K562 (cell line): ENCODE data around the gene SLX9. TPM values are rescaled to one million over a fixed set of nuclear protein-coding genes. Genes with fewer than 3 reads are reported as not detected.

Experiments used
- ATAC-seq: fragments of 200-7000 bp; cut with Tn5 transposase; 3 replicates; pipeline ENCODE4 v1.9.1; 2020; ENCODE audit warnings: moderate library complexity
- BruUV-seq: library from RNA; stranded (reverse); fragments of 400-500 nt; replicated peaks from 2 replicates; lab custom pipeline; 2021; lab: Mats Ljungman, UMichigan
- CTCF ChIA-PET: fragments of 300-600 bp; formaldehyde crosslinking; extraction: SDS; loops from one replicate; lab custom pipeline; 2021; ENCODE audit warnings: low intra/inter-chr PET ratio; lab: Yijun Ruan, JAX
- POLR2A ChIA-PET: fragments of 300-600, 350-650 bp; sonication (Branson Sonifier 250); formaldehyde crosslinking; extraction: SDS; loops from one replicate; lab custom pipeline; 2021; ENCODE audit warnings: antibody characterized with exemption, inconsistent platforms; lab: Yijun Ruan, JAX
- DNase-seq, 4 experiments: peaks; one replicate each; pipeline versions ENCODE4 v3.0.0 to v3.0.0-alpha.2; 2011 to 2018; ENCODE audit warnings: low spot score in 3 of 4, mixed read lengths in 3 of 4; ENCODE audit errors: extremely low read depth in 1 of 4
- FAIRE-seq: peaks from 2 replicates; lab custom pipeline; 2011; peaks lifted over from hg19 to GRCh38; lab: Jason Lieb, UNC
- H2AFZ ChIP-seq: 2 replicates; pipeline ENCODE4 v1.6.0; 2011; ENCODE audit warnings: low read depth, low read length, control low read depth, inconsistent platforms
- H3K27ac ChIP-seq: fragments of 200-600 bp; 3 replicates; pipeline ENCODE4 v1.8.0; 2011; ENCODE audit warnings: low read depth, mild to moderate bottlenecking, control low read depth, inconsistent platforms, low read length, moderate library complexity, mixed read lengths; ENCODE audit errors: extremely low read depth
- H3K27me3 ChIP-seq, 2 experiments: fragments of 300-600 bp in 1 of 2; 2 replicates in 1 of 2; 3 replicates in 1 of 2; pipeline versions ENCODE4 v1.6.0 to v1.8.0; 2011; ENCODE audit warnings: inconsistent platforms in 2 of 2, low read length in 2 of 2, mild to moderate bottlenecking in 1 of 2, mixed read lengths in 1 of 2, moderate library complexity in 1 of 2; ENCODE audit not compliant: control insufficient read depth in 2 of 2, insufficient read depth in 2 of 2
- H3K36me3 ChIP-seq: fragments of 300-600 bp; 3 replicates; pipeline ENCODE4 v1.8.0; 2011; ENCODE audit warnings: mild to moderate bottlenecking, low read length, inconsistent platforms; ENCODE audit not compliant: control insufficient read depth, insufficient read depth
- H3K4me1 ChIP-seq, 2 experiments: fragments of 200-600 bp in 1 of 2; replicated peaks in 1 of 2; 2 replicates in 1 of 2; 3 replicates in 1 of 2; pipeline versions ENCODE4 v1.5.1 to v1.8.0; 2011; ENCODE audit warnings: inconsistent platforms in 2 of 2, low read length in 2 of 2, mild to moderate bottlenecking in 1 of 2, mixed read lengths in 1 of 2, moderate library complexity in 1 of 2; ENCODE audit not compliant: control insufficient read depth in 2 of 2, insufficient read depth in 2 of 2
- H3K4me2 ChIP-seq: 2 replicates; pipeline ENCODE4 v1.6.1; 2011; ENCODE audit warnings: low read length, control low read depth, inconsistent platforms, mixed read lengths; ENCODE audit not compliant: insufficient read depth
- H3K4me3 ChIP-seq: fragments of 200-600 bp; sonication (generic), shearing (Covaris generic); 2 replicates; pipeline ENCODE4 v1.5.1; 2016; ENCODE audit warnings: control low read depth, inconsistent platforms
- H3K79me2 ChIP-seq: fragments of 200-600 bp; 3 replicates; pipeline ENCODE4 v1.8.0; 2011; ENCODE audit warnings: low read length, inconsistent platforms; ENCODE audit not compliant: control insufficient read depth, insufficient read depth
- H3K9ac ChIP-seq, 2 experiments: 2 replicates each; pipeline versions ENCODE4 v1.6.0 to v1.6.1; 2011; ENCODE audit warnings: low read depth in 2 of 2, low read length in 2 of 2, control low read depth in 1 of 2, inconsistent platforms in 1 of 2, mild to moderate bottlenecking in 1 of 2, mixed read lengths in 1 of 2; ENCODE audit not compliant: insufficient read depth in 1 of 2
- H3K9me1 ChIP-seq: one replicate; pipeline ENCODE4 v1.6.0; 2011; ENCODE audit warnings: inconsistent platforms, mild to moderate bottlenecking, low read length, moderate library complexity; ENCODE audit not compliant: control insufficient read depth, insufficient read depth
- H3K9me3 ChIP-seq: replicated peaks from 2 replicates; pipeline ENCODE4 v1.5.1; 2011; ENCODE audit warnings: low read depth, low read length, inconsistent platforms; ENCODE audit not compliant: control insufficient read depth, insufficient read depth
- H4K20me1 ChIP-seq: replicated peaks from 2 replicates; pipeline ENCODE4 v1.6.1; 2011; ENCODE audit warnings: low read length, inconsistent platforms, mixed read lengths; ENCODE audit not compliant: control insufficient read depth, insufficient read depth
- HDAC1 ChIP-seq, 2 experiments: fragments of 450-650 bp; IDR thresholded peaks; 2 replicates each; pipeline ENCODE4 v1.6.1; 2016 to 2017; ENCODE audit warnings: inconsistent platforms in 1 of 2, mild to moderate bottlenecking in 1 of 2, moderate library complexity in 1 of 2
- RFX7 ChIP-seq: fragments of 250-450 bp; sonication (Bioruptor Pico); IDR thresholded peaks from 2 replicates; pipeline ENCODE4 v1.5.1; 2021; ENCODE audit warnings: mild to moderate bottlenecking
- TAF1 ChIP-seq: IDR thresholded peaks from 2 replicates; pipeline ENCODE4 v1.6.1; 2011; ENCODE audit warnings: mild to moderate bottlenecking, low read length, moderate library complexity; ENCODE audit not compliant: insufficient read depth, control insufficient read depth, severe bottlenecking; ENCODE audit errors: extremely low read depth
- ZNF224 ChIP-seq: sonication (generic); formaldehyde crosslinking; IDR thresholded peaks from 2 replicates; pipeline ENCODE4 v1.8.0; 2022; ENCODE audit warnings: mild to moderate bottlenecking, missing genetic modification reagents
- ZNF695 ChIP-seq: fragments of 450-650 bp; formaldehyde crosslinking; IDR thresholded peaks from 2 replicates; pipeline ENCODE4 v1.4.0; 2020; ENCODE audit warnings: mild to moderate bottlenecking, moderate library complexity
- ZNF764 ChIP-seq: fragments of 250-450 bp; sonication (Bioruptor Pico); IDR thresholded peaks from 2 replicates; pipeline ENCODE4 v1.4.0; 2020; ENCODE audit warnings: low read depth, mild to moderate bottlenecking, moderate library complexity
- ZNF780A ChIP-seq: fragments of 250-450 bp; sonication (Bioruptor Pico); IDR thresholded peaks from 2 replicates; pipeline ENCODE4 v1.5.0; 2021; ENCODE audit warnings: mild to moderate bottlenecking
- WGBS: fragments of 100-300 bp; shearing (Covaris generic); methylation state at CpG from one replicate; pipeline ENCODE4 v1.1.6; 2016; ENCODE audit warnings: low coverage, mixed read lengths; ENCODE audit not compliant: insufficient coverage; ENCODE audit errors: missing lambda C conversion rate; 5-methylcytosine and 5-hydroxymethylcytosine counted together
- in situ Hi-C: fragments of 300-500 bp; cut with MboI; formaldehyde crosslinking; loops from 4 replicates; pipeline ENCODE4 v1.15.0; 2018; ENCODE audit warnings: inconsistent platforms, mixed read lengths
- intact Hi-C: fragments of 100-400 bp; cut with micrococcal nuclease; formaldehyde crosslinking; loops from 2 replicates; pipeline ENCODE4 v1.14.2; 2022
- polyA plus RNA-seq, 8 experiments: library from polyadenylated mRNA; depleted of rRNA in 4 of 8; stranded (reverse) in 5 of 8; unstranded in 3 of 8; fragments of >200 nt; fragmentation: Nextera tagmentation in 2 of 8; fragmentation: Illumina TruSeq in 1 of 8; extraction: Ambion mirVana in 2 of 8; extraction: Trizol in 1 of 8; gene quantifications; 2 replicates each; pipeline versions ENCODE4 v1.2.1 to v1.2.3, GENCODE V29; 2011 to 2014; ENCODE audit warnings: inconsistent platforms in 1 of 8, missing spikeins in 1 of 8
- total RNA-seq, 7 experiments: library from RNA; depleted of rRNA in 6 of 7; stranded (reverse); fragments of >200 nt in 6 of 7; fragmentation: Illumina TruSeq in 2 of 7; extraction: Trizol in 2 of 7; gene quantifications; 2 replicates each; pipeline versions ENCODE4 v1.2.1 to v1.2.3, GENCODE V29; 2011 to 2021; ENCODE audit warnings: low replicate concordance in 1 of 7
- TF ChIP-seq, protein P1 (sequence below): sonication (generic); formaldehyde crosslinking; IDR thresholded peaks from 2 replicates; pipeline ENCODE4 v1.8.1; 2023; ENCODE audit warnings: mild to moderate bottlenecking, missing genetic modification reagents

SLX9 gene
- total and polyA plus RNA-seq, 9 of the 15 experiments (the other 6 are each of a cell fraction or from before 2014, with no cell fraction given) = 1.2 to 75.5 (median 16.5) TPM

DNA sequence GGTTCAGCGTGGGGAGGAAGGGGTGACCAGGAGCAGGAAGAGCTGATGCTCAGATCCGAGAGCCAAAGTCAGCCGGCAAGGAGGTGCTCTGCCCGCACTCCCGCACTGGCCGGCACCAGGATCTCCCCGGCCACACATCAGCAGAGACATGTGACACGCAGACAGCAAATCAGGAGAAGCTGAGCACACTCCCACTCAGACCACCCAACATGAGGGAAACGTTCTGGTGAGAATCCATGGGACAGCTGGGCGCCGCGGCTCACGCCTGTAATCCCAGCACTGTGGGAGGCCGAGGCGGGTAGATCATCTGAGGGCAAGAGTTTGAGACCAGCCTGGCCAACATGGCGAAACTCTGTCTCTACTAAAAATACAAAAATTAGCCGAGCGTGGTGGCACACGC, 47.7 kb upstream of the SLX9 start:
- Histone ChIP-seq H3K4me3 (no peak overlapping the region), H3K4me2 (no peak overlapping the region), H3K36me3 (no peaks in the 10 kb centered on the region), H3K79me2 (no peaks in the 10 kb centered on the region), H3K27me3 (peaks cover 32 to 87% of the 10 kb centered on the region in 2 experiments; a peak in 4 of 5 replicates), H2AFZ (no peak overlapping the region), H4K20me1 (peaks cover 22% of the 10 kb centered on the region), H3K4me1 (peaks cover 0 to 72% of the 10 kb centered on the region in 2 experiments; a peak in 4 of 5 replicates), H3K9me3 (no peaks in the 10 kb centered on the region), H3K9ac (no peak overlapping the region), H3K9me1 (peaks cover 3% of the 10 kb centered on the region), H3K27ac (no peak overlapping the region)
- FAIRE-seq = no peak
- BruUV-seq = no TSS peak
- DNase-seq = no peak
- ATAC-seq = no peak
- no peak for TF ChIP-seq RFX7
- TF ChIP-seq ZNF780A = no peak
- TF ChIP-seq HDAC1 (IDR thresholded peaks at IDR 0.05) = no peak
- TF ChIP-seq, protein P1, sequence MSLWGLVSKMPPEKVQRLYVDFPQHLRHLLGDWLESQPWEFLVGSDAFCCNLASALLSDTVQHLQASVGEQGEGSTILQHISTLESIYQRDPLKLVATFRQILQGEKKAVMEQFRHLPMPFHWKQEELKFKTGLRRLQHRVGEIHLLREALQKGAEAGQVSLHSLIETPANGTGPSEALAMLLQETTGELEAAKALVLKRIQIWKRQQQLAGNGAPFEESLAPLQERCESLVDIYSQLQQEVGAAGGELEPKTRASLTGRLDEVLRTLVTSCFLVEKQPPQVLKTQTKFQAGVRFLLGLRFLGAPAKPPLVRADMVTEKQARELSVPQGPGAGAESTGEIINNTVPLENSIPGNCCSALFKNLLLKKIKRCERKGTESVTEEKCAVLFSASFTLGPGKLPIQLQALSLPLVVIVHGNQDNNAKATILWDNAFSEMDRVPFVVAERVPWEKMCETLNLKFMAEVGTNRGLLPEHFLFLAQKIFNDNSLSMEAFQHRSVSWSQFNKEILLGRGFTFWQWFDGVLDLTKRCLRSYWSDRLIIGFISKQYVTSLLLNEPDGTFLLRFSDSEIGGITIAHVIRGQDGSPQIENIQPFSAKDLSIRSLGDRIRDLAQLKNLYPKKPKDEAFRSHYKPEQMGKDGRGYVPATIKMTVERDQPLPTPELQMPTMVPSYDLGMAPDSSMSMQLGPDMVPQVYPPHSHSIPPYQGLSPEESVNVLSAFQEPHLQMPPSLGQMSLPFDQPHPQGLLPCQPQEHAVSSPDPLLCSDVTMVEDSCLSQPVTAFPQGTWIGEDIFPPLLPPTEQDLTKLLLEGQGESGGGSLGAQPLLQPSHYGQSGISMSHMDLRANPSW (CRISPR knock-in tag) = no peak
- TF ChIP-seq TAF1 = no peak
- TF ChIP-seq ZNF224 (CRISPR knock-in tag) = no peak
- TF ChIP-seq ZNF695 (CRISPR knock-in tag) = no peak
- TF ChIP-seq ZNF764 = no peak
- ChIA-PET POLR2A (no interaction called here), CTCF (interaction anchor here (1.3 kb wide), 1 partner anchor 99 kb away, joined by 3 read pairs; no protein-coding TSS in a partner anchor)
- 38% methylated on average over 18 of the region's 19 CpGs for WGBS
- in situ Hi-C loops (no loop called here), intact Hi-C loops (loop anchor here (2.0 kb wide), 1 partner anchor 41 kb away; no protein-coding TSS in a partner anchor)
